SK-N-SH (cell line): ENCODE measurements around the gene OMP. TPM values are rescaled to one million over a fixed set of nuclear protein-coding genes. Genes with fewer than 3 reads are reported as not detected.

ENCODE experiments used
- CTCF ChIA-PET: fragments of 300-600, 350-600 bp; formaldehyde crosslinking; extraction: SDS; loops from one replicate; lab custom pipeline; 2021; lab: Yijun Ruan, JAX
- POLR2A ChIA-PET: fragments of 350-600 bp; sonication (Branson Sonifier 250); formaldehyde crosslinking; extraction: SDS; loops from one replicate; lab custom pipeline; 2020; ENCODE audit warnings: antibody characterized with exemption, inconsistent platforms; lab: Yijun Ruan, JAX
- DNase-seq: peaks from one replicate; pipeline ENCODE4 v3.0.0; 2012
- H2AFZ ChIP-seq: fragments of 200-600 bp; sonication (generic); 2 replicates; pipeline ENCODE4 v1.8.1; 2016; ENCODE audit warnings: antibody characterized with exemption, mild to moderate bottlenecking, low read depth
- H3F3A ChIP-seq: fragments of 200-600 bp; sonication (generic); replicated peaks from 2 replicates; pipeline ENCODE3; 2016; ENCODE audit warnings: antibody characterized with exemption, mild to moderate bottlenecking; ENCODE audit not compliant: insufficient read depth
- H3K27ac ChIP-seq, 2 experiments: fragments of 200-500 bp in 1 of 2; fragments of 200-600 bp in 1 of 2; sonication (Bioruptor generic) in 1 of 2; sonication (generic), shearing (Covaris generic) in 1 of 2; 2 replicates each; pipeline versions ENCODE4 v1.5.1 to v1.6.1; 2014 to 2016; ENCODE audit warnings: low read depth in 2 of 2, inconsistent platforms in 1 of 2, low read length in 1 of 2, mild to moderate bottlenecking in 1 of 2, mixed read lengths in 1 of 2
- H3K27me3 ChIP-seq: fragments of 200-600 bp; sonication (generic), shearing (Covaris generic); 2 replicates; pipeline ENCODE4 v1.6.1; 2016; ENCODE audit warnings: mixed run types; ENCODE audit not compliant: insufficient read depth
- H3K36me3 ChIP-seq, 2 experiments: fragments of 200-500 bp in 1 of 2; fragments of 200-600 bp in 1 of 2; sonication (Bioruptor generic) in 1 of 2; sonication (generic) in 1 of 2; replicated peaks in 1 of 2; 2 replicates each; pipeline versions ENCODE3 to v1.5.1; 2014 to 2016; ENCODE audit warnings: low read length in 1 of 2, mild to moderate bottlenecking in 1 of 2; ENCODE audit not compliant: insufficient read depth in 2 of 2, control insufficient read depth in 1 of 2
- H3K4me1 ChIP-seq, 2 experiments: fragments of 200-500 bp in 1 of 2; fragments of 200-600 bp in 1 of 2; sonication (Bioruptor generic) in 1 of 2; sonication (generic), shearing (Covaris generic) in 1 of 2; 2 replicates each; pipeline versions ENCODE4 v1.5.1 to v1.6.1; 2014 to 2016; ENCODE audit warnings: low read depth in 1 of 2, low read length in 1 of 2, mixed run types in 1 of 2; ENCODE audit not compliant: insufficient read depth in 2 of 2, control insufficient read depth in 1 of 2
- H3K4me2 ChIP-seq: fragments of 200-600 bp; sonication (generic), shearing (Covaris generic); 2 replicates; pipeline ENCODE4 v1.6.1; 2017; ENCODE audit warnings: mixed run types
- H3K4me3 ChIP-seq, 2 experiments: fragments of 200-500 bp in 1 of 2; fragments of 200-600 bp in 1 of 2; sonication (Bioruptor generic) in 1 of 2; sonication (generic), shearing (Covaris generic) in 1 of 2; 2 replicates each; pipeline versions ENCODE4 v1.5.1 to v1.8.1; 2014 to 2016; ENCODE audit warnings: low read depth in 2 of 2, inconsistent platforms in 1 of 2, low read length in 1 of 2, mild to moderate bottlenecking in 1 of 2, mixed read lengths in 1 of 2, moderate library complexity in 1 of 2
- H3K79me2 ChIP-seq: fragments of 200-600 bp; sonication (generic); 2 replicates; pipeline ENCODE4 v1.8.1; 2017; ENCODE audit warnings: mild to moderate bottlenecking; ENCODE audit not compliant: insufficient read depth
- H3K9ac ChIP-seq: fragments of 200-600 bp; sonication (generic); 2 replicates; pipeline ENCODE4 v1.6.1; 2017; ENCODE audit warnings: mixed run types
- H3K9me2 ChIP-seq: fragments of 200-600 bp; sonication (generic); 2 replicates; pipeline ENCODE4 v1.6.1; 2017; ENCODE audit warnings: mixed run types
- H3K9me3 ChIP-seq: fragments of 200-600 bp; sonication (generic); 2 replicates; pipeline ENCODE4 v1.6.1; 2017; ENCODE audit warnings: mixed run types, mild to moderate bottlenecking, moderate library complexity
- H4K20me1 ChIP-seq: fragments of 200-600 bp; sonication (generic); 2 replicates; pipeline ENCODE4 v1.6.1; 2017; ENCODE audit warnings: mild to moderate bottlenecking, mixed run types; ENCODE audit not compliant: insufficient read depth
- ELF1 ChIP-seq: IDR thresholded peaks from 2 replicates; pipeline ENCODE4 v1.4.0; 2012
- EP300 ChIP-seq, 2 experiments: IDR thresholded peaks; 2 replicates each; pipeline versions ENCODE4 v1.4.0 to v1.6.1; 2012; ENCODE audit warnings: borderline replicate concordance in 1 of 2, low read depth in 1 of 2, low read length in 1 of 2
- FOXM1 ChIP-seq: IDR thresholded peaks from 2 replicates; pipeline ENCODE4 v1.4.0; 2012; ENCODE audit warnings: low read depth, mild to moderate bottlenecking
- JUND ChIP-seq: IDR thresholded peaks from 2 replicates; pipeline ENCODE4 v1.4.0; 2012
- MAX ChIP-seq: IDR thresholded peaks from 2 replicates; pipeline ENCODE4 v1.4.0; 2012; ENCODE audit warnings: low read depth
- MXI1 ChIP-seq: IDR thresholded peaks from 2 replicates; pipeline ENCODE4 v1.6.1; 2012; ENCODE audit warnings: mild to moderate bottlenecking, low read depth, low read length, improper control_type of control experiment
- NFIC ChIP-seq: IDR thresholded peaks from 2 replicates; pipeline ENCODE4 v1.4.0; 2012; ENCODE audit warnings: borderline replicate concordance
- NRF1 ChIP-seq: IDR thresholded peaks from 2 replicates; pipeline ENCODE4 v1.6.1; 2012; ENCODE audit warnings: low read depth, mild to moderate bottlenecking, low read length
- POLR2AphosphoS5 ChIP-seq: IDR thresholded peaks from 2 replicates; pipeline ENCODE4 v1.6.1; 2012; ENCODE audit warnings: low read depth, low read length
- RAD21 ChIP-seq: IDR thresholded peaks from 2 replicates; pipeline ENCODE4 v1.6.1; 2012; ENCODE audit warnings: mild to moderate bottlenecking, low read length
- REST ChIP-seq: IDR thresholded peaks from 2 replicates; pipeline ENCODE4 v1.6.1; 2012; ENCODE audit warnings: mild to moderate bottlenecking, low read depth, low read length, moderate library complexity
- SMC3 ChIP-seq: IDR thresholded peaks from 2 replicates; pipeline ENCODE4 v1.6.1; 2012; ENCODE audit warnings: low read depth, low read length, improper control_type of control experiment
- TCF12 ChIP-seq: IDR thresholded peaks from 2 replicates; pipeline ENCODE4 v1.4.0; 2012
- TEAD4 ChIP-seq: IDR thresholded peaks from 2 replicates; pipeline ENCODE4 v1.4.0; 2012; ENCODE audit warnings: mild to moderate bottlenecking, borderline replicate concordance; ENCODE audit not compliant: insufficient read depth
- USF2 ChIP-seq: fragments of 150-350 bp; IDR thresholded peaks from 2 replicates; pipeline ENCODE4 v1.6.1; 2017; ENCODE audit warnings: antibody characterized with exemption, low read length, low read depth, borderline replicate concordance
- WGBS: methylation state at CpG from one replicate; pipeline ENCODE4 v1.1.6; 2017; ENCODE audit warnings: low lambda C conversion rate; 5-methylcytosine and 5-hydroxymethylcytosine counted together
- polyA plus RNA-seq, 3 experiments: library from polyadenylated mRNA; depleted of rRNA; stranded (reverse); fragments of >200 nt; gene quantifications; 2 replicates each; pipeline ENCODE4 v1.2.3, GENCODE V29; 2012

The OMP gene
- polyA plus RNA-seq, 1 of the 3 experiments (the other 2 are of a cell fraction): 0.20 TPM

GRCh38 chr11:77130763-77131513 is 28.3 kb downstream of the OMP start:
- Histone ChIP-seq H3K9me2 (no peaks in the 10 kb centered on the region), H2AFZ (no peak overlapping the region), H3K79me2 (no peaks in the 10 kb centered on the region), H3K27me3 (no peaks in the 10 kb centered on the region), H3K9ac (no peak overlapping the region), H3K4me1 (peaks cover 0 to 42% of the 10 kb centered on the region in 2 experiments; a peak in 2 of 4 replicates), H3K4me2 (no peak overlapping the region), H3K9me3 (no peaks in the 10 kb centered on the region), H3K36me3 (no peaks in the 10 kb centered on the region)
- DNase-seq: peak; percentile 76
- ChIA-PET POLR2A (no interaction called here), CTCF (interaction anchor here (0.7 to 12.2 kb wide), 11 partner anchors 9 to 426 kb away, joined by 3 to 270 read pairs (median 4); no protein-coding TSS in a partner anchor)
- TF ChIP-seq RAD21 (no peak), TCF12 (peak; percentile 28; the same call in 1 of the 2 replicates), TEAD4 (0 out of 2 replicates have a peak, but pooled peaks have one; percentile 37), EP300 (IDR thresholded peaks at IDR 0.05; ENCODE audit: borderline replicate concordance in 1 of 2, low read depth in 1 of 2, low read length in 1 of 2) (peak in 1 of 2 experiments; percentile 12; a peak in 1 of 4 replicates), NFIC (peak; percentile 61; the same call in 1 of the 2 replicates), REST (no peak)
- TF ChIP-seq, all 33 proteins: peak for 4
- H4K20me1 ChIP-seq: no peaks in the 10 kb centered on the region
- WGBS: 81% methylated on average over 6 of the region's 9 CpGs
- H3K27ac ChIP-seq: peak overlapping the region in 1 of 2 experiments; percentile 18; a peak in 1 of 4 replicates
- no peak overlapping the region for H3K4me3 ChIP-seq
- H3F3A ChIP-seq: no peaks in the 10 kb centered on the region

- ChIA-PET POLR2A (no interaction called here), CTCF (interaction anchor here (1.2 to 12.2 kb wide), 6 partner anchors 8 to 417 kb away, joined by 3 to 270 read pairs (median 6); no protein-coding TSS in a partner anchor)
- peak overlapping the region in 1 of 2 experiments; percentile 4; a peak in 1 of 4 replicates for H3K27ac ChIP-seq
- no peaks in the 10 kb centered on the region for H3K9me3 ChIP-seq
- no peaks in the 10 kb centered on the region for H3F3A ChIP-seq
- H3K36me3 ChIP-seq: no peaks in the 10 kb centered on the region
- H3K4me1 ChIP-seq: peaks cover 0 to 37% of the 10 kb centered on the region in 2 experiments; a peak in 2 of 4 replicates
- H4K20me1 ChIP-seq: no peaks in the 10 kb centered on the region
- H3K4me3 ChIP-seq: no peak overlapping the region
- H3K79me2 ChIP-seq: no peaks in the 10 kb centered on the region
- no peak overlapping the region for H3K9ac ChIP-seq
- no peak overlapping the region for H2AFZ ChIP-seq
- WGBS: 74% methylated on average over 6 of the region's 6 CpGs
- no peak overlapping the region for H3K4me2 ChIP-seq
- no peaks in the 10 kb centered on the region for H3K27me3 ChIP-seq
- H3K9me2 ChIP-seq: no peaks in the 10 kb centered on the region
- no peak for DNase-seq
- TF ChIP-seq TCF12 (no peak), MXI1 (no peak), NRF1 (no peak), JUND (no peak), SMC3 (no peak), MAX (no peak), ELF1 (no peak), USF2 (no peak), FOXM1 (no peak), POLR2AphosphoS5 (no peak), REST (no peak)
Observed at GRCh38 chr11:77131560-77131959, 28.9 kb downstream of the OMP start.
